OCI-LY3 (cell line): ENCODE measurements around the gene IGFBP7.

Experiments used
- CTCF ChIP-seq: fragments of 200-600, 300-600 bp; sonication (generic); IDR thresholded peaks from 2 replicates; pipeline ENCODE4 v1.5.1; 2014; ENCODE audit warnings: antibody characterized with exemption, low read length, low read depth
- EZH2phosphoT487 ChIP-seq: fragments of 200-600 bp; shearing (Covaris generic); IDR thresholded peaks from 2 replicates; pipeline ENCODE4 v1.6.1; 2018; ENCODE audit warnings: antibody characterized with exemption, mixed run types, low read depth

DNA sequence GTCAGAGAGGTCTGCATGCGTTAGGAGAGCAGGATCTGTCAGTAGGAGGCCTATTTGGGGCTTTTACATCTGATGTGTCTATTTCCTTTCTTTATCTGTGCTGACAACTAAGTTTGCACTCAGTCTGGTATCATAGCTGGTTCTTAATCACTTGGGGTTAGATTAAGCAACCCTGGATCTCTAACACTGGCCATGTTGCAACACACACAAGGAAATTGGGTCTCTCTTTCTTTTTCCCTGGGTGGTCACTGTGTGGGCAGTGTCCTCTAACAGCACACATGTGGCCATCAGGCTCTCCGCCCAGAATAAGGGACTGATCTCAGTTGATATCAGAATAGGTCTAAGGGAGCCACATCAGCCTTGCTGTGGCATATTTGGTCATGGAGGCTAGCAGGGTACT is 38.9 kb downstream of the IGFBP7 start:
- no peak for TF ChIP-seq EZH2phosphoT487
- no peak for TF ChIP-seq CTCF
